Measurements from ENCODE around the gene CCDC8.

DNA sequence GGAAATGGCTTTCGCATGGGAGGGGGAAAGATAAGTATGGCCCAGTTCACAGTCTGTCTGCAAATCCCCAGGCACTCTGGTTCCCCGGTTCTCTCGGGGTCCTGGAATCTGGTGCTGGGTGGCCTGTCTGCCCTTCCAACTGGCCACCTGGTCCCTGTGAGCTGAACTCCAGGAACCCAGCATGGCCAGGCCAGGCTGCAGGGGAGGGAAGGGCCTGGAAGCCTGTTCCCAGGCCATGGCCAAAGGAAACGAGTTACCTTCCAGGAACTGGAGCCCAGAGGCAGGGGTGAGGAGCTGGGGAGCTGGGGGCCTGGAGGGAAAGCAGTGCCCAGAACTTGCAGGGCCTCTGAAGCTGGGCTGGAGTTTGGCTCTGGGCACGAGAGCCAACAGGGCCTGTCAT is 34.5 kb upstream of the CCDC8 start:
- TF ChIP-seq, protein P1, sequence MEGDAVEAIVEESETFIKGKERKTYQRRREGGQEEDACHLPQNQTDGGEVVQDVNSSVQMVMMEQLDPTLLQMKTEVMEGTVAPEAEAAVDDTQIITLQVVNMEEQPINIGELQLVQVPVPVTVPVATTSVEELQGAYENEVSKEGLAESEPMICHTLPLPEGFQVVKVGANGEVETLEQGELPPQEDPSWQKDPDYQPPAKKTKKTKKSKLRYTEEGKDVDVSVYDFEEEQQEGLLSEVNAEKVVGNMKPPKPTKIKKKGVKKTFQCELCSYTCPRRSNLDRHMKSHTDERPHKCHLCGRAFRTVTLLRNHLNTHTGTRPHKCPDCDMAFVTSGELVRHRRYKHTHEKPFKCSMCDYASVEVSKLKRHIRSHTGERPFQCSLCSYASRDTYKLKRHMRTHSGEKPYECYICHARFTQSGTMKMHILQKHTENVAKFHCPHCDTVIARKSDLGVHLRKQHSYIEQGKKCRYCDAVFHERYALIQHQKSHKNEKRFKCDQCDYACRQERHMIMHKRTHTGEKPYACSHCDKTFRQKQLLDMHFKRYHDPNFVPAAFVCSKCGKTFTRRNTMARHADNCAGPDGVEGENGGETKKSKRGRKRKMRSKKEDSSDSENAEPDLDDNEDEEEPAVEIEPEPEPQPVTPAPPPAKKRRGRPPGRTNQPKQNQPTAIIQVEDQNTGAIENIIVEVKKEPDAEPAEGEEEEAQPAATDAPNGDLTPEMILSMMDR (IDR thresholded peaks at IDR 0.05; ENCODE audit: borderline replicate concordance, extremely low read depth, low read length, poor library complexity, severe bottlenecking): no peak
- TF ChIP-seq EZH2 (IDR thresholded peaks at IDR 0.05; ENCODE audit: borderline replicate concordance, low read depth, low read length, severe bottlenecking): no peak

Data from DND-41 (cell line).